Measurements from ENCODE around the gene FAM135A. TPM values are rescaled to one million over a fixed set of nuclear protein-coding genes. Genes with fewer than 3 reads are reported as not detected.

The FAM135A gene
- total and polyA plus RNA-seq, 2 experiments from 2014 or later, result 35.2 to 68.7 TPM

GRCh38 chr6:70369332-70369950 lies 43.9 kb upstream of the FAM135A start:
- Histone ChIP-seq H3K27ac (ENCODE audit: low read depth) (no peak overlapping the region), H3K4me1 (ENCODE audit: insufficient read depth) (no peaks in the 10 kb centered on the region), H3K4me2 (no peak overlapping the region), H2AFZ (no peak overlapping the region), H4K20me1 (replicated peaks; ENCODE audit: insufficient read depth) (no peaks in the 10 kb centered on the region; the same call in 1 of the 2 replicates), H3F3A (replicated peaks; ENCODE audit: low read depth) (no peaks in the 10 kb centered on the region), H3K9me2 (ENCODE audit: insufficient read depth) (no peaks in the 10 kb centered on the region), H3K4me3 (no peak overlapping the region), H3K79me2 (replicated peaks; ENCODE audit: insufficient read depth) (no peaks in the 10 kb centered on the region), H3K36me3 (ENCODE audit: insufficient read depth) (no peaks in the 10 kb centered on the region), H3K27me3 (ENCODE audit: insufficient read depth) (no peaks in the 10 kb centered on the region)
- Mint-ChIP-seq H3K9me3 (no peaks in the 10 kb centered on the region), H3K4me3 (no peak overlapping the region), H3K27ac (no peak overlapping the region), H3K36me3 (ENCODE audit: low read depth) (no peaks in the 10 kb centered on the region; the same call in 2 of the 3 replicates), H3K4me1 (no peaks in the 10 kb centered on the region; the same call in 2 of the 3 replicates), H3K27me3 (ENCODE audit: insufficient read depth, low read depth, poor library complexity) (no peaks in the 10 kb centered on the region)
- TF ChIP-seq NANOG (IDR thresholded peaks at IDR 0.05; ENCODE audit: borderline replicate concordance) (no peak), ZNF114 (CRISPR knock-in tag; IDR thresholded peaks at IDR 0.05) (no peak), POLR2AphosphoS5 (IDR thresholded peaks at IDR 0.05; ENCODE audit: low read depth) (no peak)
- TF ChIP-seq, protein P1, sequence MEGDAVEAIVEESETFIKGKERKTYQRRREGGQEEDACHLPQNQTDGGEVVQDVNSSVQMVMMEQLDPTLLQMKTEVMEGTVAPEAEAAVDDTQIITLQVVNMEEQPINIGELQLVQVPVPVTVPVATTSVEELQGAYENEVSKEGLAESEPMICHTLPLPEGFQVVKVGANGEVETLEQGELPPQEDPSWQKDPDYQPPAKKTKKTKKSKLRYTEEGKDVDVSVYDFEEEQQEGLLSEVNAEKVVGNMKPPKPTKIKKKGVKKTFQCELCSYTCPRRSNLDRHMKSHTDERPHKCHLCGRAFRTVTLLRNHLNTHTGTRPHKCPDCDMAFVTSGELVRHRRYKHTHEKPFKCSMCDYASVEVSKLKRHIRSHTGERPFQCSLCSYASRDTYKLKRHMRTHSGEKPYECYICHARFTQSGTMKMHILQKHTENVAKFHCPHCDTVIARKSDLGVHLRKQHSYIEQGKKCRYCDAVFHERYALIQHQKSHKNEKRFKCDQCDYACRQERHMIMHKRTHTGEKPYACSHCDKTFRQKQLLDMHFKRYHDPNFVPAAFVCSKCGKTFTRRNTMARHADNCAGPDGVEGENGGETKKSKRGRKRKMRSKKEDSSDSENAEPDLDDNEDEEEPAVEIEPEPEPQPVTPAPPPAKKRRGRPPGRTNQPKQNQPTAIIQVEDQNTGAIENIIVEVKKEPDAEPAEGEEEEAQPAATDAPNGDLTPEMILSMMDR (conservative IDR thresholded peaks at IDR 0.05; ENCODE audit: low read depth in 2 of 2), result peak; percentile 90 to 94
- peak; percentile 75 for DNase-seq (ENCODE audit: low spot score)
- peak; percentile 89 for ATAC-seq

- DNase-seq (ENCODE audit: low spot score), result no peak
- Histone ChIP-seq H3K9me2 (ENCODE audit: insufficient read depth) (no peaks in the 10 kb centered on the region), H3K4me2 (no peak overlapping the region), H3K4me1 (ENCODE audit: insufficient read depth) (no peaks in the 10 kb centered on the region), H3F3A (replicated peaks; ENCODE audit: low read depth) (no peaks in the 10 kb centered on the region), H3K27me3 (ENCODE audit: insufficient read depth) (no peaks in the 10 kb centered on the region), H2AFZ (no peak overlapping the region), H4K20me1 (replicated peaks; ENCODE audit: insufficient read depth) (no peaks in the 10 kb centered on the region; the same call in 1 of the 2 replicates), H3K4me3 (no peak overlapping the region), H3K27ac (ENCODE audit: low read depth) (no peak overlapping the region), H3K79me2 (replicated peaks; ENCODE audit: insufficient read depth) (no peaks in the 10 kb centered on the region), H3K36me3 (ENCODE audit: insufficient read depth) (no peaks in the 10 kb centered on the region)
- Mint-ChIP-seq H3K27ac (no peak overlapping the region), H3K27me3 (ENCODE audit: insufficient read depth, low read depth, poor library complexity) (no peaks in the 10 kb centered on the region), H3K36me3 (ENCODE audit: low read depth) (no peaks in the 10 kb centered on the region; the same call in 2 of the 3 replicates), H3K4me1 (no peaks in the 10 kb centered on the region; the same call in 2 of the 3 replicates), H3K4me3 (no peak overlapping the region), H3K9me3 (no peaks in the 10 kb centered on the region)
- no peak for ATAC-seq
- TF ChIP-seq, protein P2, sequence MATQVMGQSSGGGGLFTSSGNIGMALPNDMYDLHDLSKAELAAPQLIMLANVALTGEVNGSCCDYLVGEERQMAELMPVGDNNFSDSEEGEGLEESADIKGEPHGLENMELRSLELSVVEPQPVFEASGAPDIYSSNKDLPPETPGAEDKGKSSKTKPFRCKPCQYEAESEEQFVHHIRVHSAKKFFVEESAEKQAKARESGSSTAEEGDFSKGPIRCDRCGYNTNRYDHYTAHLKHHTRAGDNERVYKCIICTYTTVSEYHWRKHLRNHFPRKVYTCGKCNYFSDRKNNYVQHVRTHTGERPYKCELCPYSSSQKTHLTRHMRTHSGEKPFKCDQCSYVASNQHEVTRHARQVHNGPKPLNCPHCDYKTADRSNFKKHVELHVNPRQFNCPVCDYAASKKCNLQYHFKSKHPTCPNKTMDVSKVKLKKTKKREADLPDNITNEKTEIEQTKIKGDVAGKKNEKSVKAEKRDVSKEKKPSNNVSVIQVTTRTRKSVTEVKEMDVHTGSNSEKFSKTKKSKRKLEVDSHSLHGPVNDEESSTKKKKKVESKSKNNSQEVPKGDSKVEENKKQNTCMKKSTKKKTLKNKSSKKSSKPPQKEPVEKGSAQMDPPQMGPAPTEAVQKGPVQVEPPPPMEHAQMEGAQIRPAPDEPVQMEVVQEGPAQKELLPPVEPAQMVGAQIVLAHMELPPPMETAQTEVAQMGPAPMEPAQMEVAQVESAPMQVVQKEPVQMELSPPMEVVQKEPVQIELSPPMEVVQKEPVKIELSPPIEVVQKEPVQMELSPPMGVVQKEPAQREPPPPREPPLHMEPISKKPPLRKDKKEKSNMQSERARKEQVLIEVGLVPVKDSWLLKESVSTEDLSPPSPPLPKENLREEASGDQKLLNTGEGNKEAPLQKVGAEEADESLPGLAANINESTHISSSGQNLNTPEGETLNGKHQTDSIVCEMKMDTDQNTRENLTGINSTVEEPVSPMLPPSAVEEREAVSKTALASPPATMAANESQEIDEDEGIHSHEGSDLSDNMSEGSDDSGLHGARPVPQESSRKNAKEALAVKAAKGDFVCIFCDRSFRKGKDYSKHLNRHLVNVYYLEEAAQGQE (IDR thresholded peaks at IDR 0.05; ENCODE audit: unreplicated experiment), result no peak
- TF ChIP-seq EZH2 (IDR thresholded peaks at IDR 0.05; ENCODE audit: low read depth, unreplicated experiment) (no peak), EZH2phosphoT487 (IDR thresholded peaks at IDR 0.05; ENCODE audit: unreplicated experiment) (no peak), JUNB (IDR thresholded peaks at IDR 0.05; ENCODE audit: unreplicated experiment) (no peak)
- TF ChIP-seq, protein P3, sequence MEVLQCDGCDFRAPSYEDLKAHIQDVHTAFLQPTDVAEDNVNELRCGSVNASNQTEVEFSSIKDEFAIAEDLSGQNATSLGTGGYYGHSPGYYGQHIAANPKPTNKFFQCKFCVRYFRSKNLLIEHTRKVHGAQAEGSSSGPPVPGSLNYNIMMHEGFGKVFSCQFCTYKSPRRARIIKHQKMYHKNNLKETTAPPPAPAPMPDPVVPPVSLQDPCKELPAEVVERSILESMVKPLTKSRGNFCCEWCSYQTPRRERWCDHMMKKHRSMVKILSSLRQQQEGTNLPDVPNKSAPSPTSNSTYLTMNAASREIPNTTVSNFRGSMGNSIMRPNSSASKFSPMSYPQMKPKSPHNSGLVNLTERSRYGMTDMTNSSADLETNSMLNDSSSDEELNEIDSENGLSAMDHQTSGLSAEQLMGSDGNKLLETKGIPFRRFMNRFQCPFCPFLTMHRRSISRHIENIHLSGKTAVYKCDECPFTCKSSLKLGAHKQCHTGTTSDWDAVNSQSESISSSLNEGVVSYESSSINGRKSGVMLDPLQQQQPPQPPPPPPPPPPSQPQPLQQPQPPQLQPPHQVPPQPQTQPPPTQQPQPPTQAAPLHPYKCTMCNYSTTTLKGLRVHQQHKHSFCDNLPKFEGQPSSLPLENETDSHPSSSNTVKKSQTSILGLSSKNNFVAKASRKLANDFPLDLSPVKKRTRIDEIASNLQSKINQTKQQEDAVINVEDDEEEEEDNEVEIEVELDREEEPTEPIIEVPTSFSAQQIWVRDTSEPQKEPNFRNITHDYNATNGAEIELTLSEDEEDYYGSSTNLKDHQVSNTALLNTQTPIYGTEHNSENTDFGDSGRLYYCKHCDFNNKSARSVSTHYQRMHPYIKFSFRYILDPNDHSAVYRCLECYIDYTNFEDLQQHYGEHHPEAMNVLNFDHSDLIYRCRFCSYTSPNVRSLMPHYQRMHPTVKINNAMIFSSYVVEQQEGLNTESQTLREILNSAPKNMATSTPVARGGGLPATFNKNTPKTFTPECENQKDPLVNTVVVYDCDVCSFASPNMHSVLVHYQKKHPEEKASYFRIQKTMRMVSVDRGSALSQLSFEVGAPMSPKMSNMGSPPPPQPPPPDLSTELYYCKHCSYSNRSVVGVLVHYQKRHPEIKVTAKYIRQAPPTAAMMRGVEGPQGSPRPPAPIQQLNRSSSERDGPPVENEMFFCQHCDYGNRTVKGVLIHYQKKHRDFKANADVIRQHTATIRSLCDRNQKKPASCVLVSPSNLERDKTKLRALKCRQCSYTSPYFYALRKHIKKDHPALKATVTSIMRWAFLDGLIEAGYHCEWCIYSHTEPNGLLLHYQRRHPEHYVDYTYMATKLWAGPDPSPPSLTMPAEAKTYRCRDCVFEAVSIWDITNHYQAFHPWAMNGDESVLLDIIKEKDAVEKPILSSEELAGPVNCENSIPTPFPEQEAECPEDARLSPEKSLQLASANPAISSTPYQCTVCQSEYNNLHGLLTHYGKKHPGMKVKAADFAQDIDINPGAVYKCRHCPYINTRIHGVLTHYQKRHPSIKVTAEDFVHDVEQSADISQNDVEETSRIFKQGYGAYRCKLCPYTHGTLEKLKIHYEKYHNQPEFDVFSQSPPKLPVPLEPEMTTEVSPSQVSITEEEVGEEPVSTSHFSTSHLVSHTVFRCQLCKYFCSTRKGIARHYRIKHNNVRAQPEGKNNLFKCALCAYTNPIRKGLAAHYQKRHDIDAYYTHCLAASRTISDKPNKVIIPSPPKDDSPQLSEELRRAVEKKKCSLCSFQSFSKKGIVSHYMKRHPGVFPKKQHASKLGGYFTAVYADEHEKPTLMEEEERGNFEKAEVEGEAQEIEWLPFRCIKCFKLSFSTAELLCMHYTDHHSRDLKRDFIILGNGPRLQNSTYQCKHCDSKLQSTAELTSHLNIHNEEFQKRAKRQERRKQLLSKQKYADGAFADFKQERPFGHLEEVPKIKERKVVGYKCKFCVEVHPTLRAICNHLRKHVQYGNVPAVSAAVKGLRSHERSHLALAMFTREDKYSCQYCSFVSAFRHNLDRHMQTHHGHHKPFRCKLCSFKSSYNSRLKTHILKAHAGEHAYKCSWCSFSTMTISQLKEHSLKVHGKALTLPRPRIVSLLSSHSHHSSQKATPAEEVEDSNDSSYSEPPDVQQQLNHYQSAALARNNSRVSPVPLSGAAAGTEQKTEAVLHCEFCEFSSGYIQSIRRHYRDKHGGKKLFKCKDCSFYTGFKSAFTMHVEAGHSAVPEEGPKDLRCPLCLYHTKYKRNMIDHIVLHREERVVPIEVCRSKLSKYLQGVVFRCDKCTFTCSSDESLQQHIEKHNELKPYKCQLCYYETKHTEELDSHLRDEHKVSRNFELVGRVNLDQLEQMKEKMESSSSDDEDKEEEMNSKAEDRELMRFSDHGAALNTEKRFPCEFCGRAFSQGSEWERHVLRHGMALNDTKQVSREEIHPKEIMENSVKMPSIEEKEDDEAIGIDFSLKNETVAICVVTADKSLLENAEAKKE (CRISPR knock-in tag; IDR thresholded peaks at IDR 0.05), result no peak
These were observed 42.8 kb upstream of the FAM135A start for GRCh38 chr6:70370496-70370895.
